Measurements from ENCODE around the gene RNF169. TPM values are rescaled to one million over a fixed set of nuclear protein-coding genes. Genes with fewer than 3 reads are reported as not detected.

RNF169 gene
- total and polyA plus RNA-seq, 12 donors = 2.3 to 14.0 (median 10.8) TPM

GRCh38 chr11:74838188-74838587 lies 89.5 kb downstream of the RNF169 start:
- H3K27ac ChIP-seq = no peak overlapping the region
- no peaks in the 10 kb centered on the region for H3K27me3 ChIP-seq
- H3K9me3 ChIP-seq = no peaks in the 10 kb centered on the region
- WGBS, 2 donors = 91 to 94% methylated on average over 1 of the region's 1 CpG
- ATAC-seq = no peak
- TF ChIP-seq CTCF (IDR thresholded peaks at IDR 0.05) = no peak
- no peak overlapping the region for H3K4me3 ChIP-seq
- intact Hi-C loops (cut with DNase I) = no loop called here
- DNase-seq = no peak
- peaks cover 0 to 92% (median 28%) of the 10 kb centered on the region in 9 donors for H3K36me3 ChIP-seq
- H3K4me1 ChIP-seq = peaks cover 0 to 16% (median 0%) of the 10 kb centered on the region in 9 donors

GRCh38 chr11:74839446-74839845 lies 90.8 kb downstream of the RNF169 start:
- Histone ChIP-seq H3K36me3 (peaks cover 0 to 95% (median 33%) of the 10 kb centered on the region in 9 donors), H3K4me3 (no peak overlapping the region), H3K27me3 (no peaks in the 10 kb centered on the region), H3K9me3 (no peaks in the 10 kb centered on the region), H3K4me1 (peaks cover 0 to 16% (median 0%) of the 10 kb centered on the region in 9 donors), H3K27ac (no peak overlapping the region)
- TF ChIP-seq CTCF (IDR thresholded peaks at IDR 0.05) = no peak
- WGBS, 2 donors = 82 to 86% methylated on average over 1 of the region's 1 CpG
- intact Hi-C loops (cut with DNase I) = no loop called here
- ATAC-seq (no peak), DNase-seq (no peak)

GRCh38 chr11:74839971-74840370 lies 91.3 kb downstream of the RNF169 start:
- peaks cover 0 to 16% (median 0%) of the 10 kb centered on the region in 9 donors for H3K4me1 ChIP-seq
- intact Hi-C loops (cut with DNase I) = no loop called here
- H3K4me3 ChIP-seq = no peak overlapping the region
- ATAC-seq (no peak), DNase-seq (no peak)
- no peak overlapping the region for H3K27ac ChIP-seq
- H3K9me3 ChIP-seq = no peaks in the 10 kb centered on the region
- no peak for TF ChIP-seq CTCF (IDR thresholded peaks at IDR 0.05)
- peaks cover 0 to 95% (median 30%) of the 10 kb centered on the region in 9 donors for H3K36me3 ChIP-seq
- 66 to 75% methylated on average over 2 of the region's 2 CpGs for WGBS, 2 donors
- H3K27me3 ChIP-seq = no peaks in the 10 kb centered on the region

- no peak for ATAC-seq
- no peak for DNase-seq
- Histone ChIP-seq H3K9me3 (no peaks in the 10 kb centered on the region), H3K4me3 (no peak overlapping the region), H3K27ac (no peak overlapping the region), H3K27me3 (no peaks in the 10 kb centered on the region), H3K4me1 (peaks cover 0 to 16% (median 0%) of the 10 kb centered on the region in 9 donors), H3K36me3 (peaks cover 0 to 95% (median 29%) of the 10 kb centered on the region in 9 donors)
- TF ChIP-seq CTCF (IDR thresholded peaks at IDR 0.05) = no peak
- 70 to 86% methylated on average over 2 of the region's 2 CpGs for WGBS, 2 donors
- intact Hi-C loops (cut with DNase I) = no loop called here
Observed at GRCh38 chr11:74840486-74840885, 91.8 kb downstream of the RNF169 start.
